Measurements from ENCODE around the gene TGFBR2. TPM values are rescaled to one million over a fixed set of nuclear protein-coding genes. Genes with fewer than 3 reads are reported as not detected.

Gene TGFBR2
- total RNA-seq, 4 donors from 2014 or later = 10.1 to 114 (median 48.7) TPM

GRCh38 chr3:30649572-30650318 lies 43.3 kb downstream of the TGFBR2 start:
- Histone ChIP-seq H3K9me3 (no peaks in the 10 kb centered on the region), H3K27me3 (no peaks in the 10 kb centered on the region), H3K36me3 (peaks cover 0 to 100% (median 5%) of the 10 kb centered on the region in 3 donors), H3K27ac (peak overlapping the region in 3 of 4 donors; percentile 36 to 49 (median 49)), H3K4me1 (peaks cover 0 to 66% (median 16%) of the 10 kb centered on the region in 3 donors), H3K4me3 (no peak overlapping the region)
- DNase-seq = no peak
- intact Hi-C loops (cut with DNase I) = no loop called here
- WGBS, 2 donors = 69 to 73% methylated on average over 9 of the region's 9 CpGs
- TF ChIP-seq CTCF (IDR thresholded peaks at IDR 0.05) (no peak), POLR2A (IDR thresholded peaks at IDR 0.05) (no peak)

GRCh38 chr3:30650348-30650995 lies 44.1 kb downstream of the TGFBR2 start:
- WGBS, 2 donors = 88 to 98% methylated on average over 2 of the region's 2 CpGs
- H3K4me1 ChIP-seq = peaks cover 2 to 66% (median 20%) of the 10 kb centered on the region in 3 donors
- DNase-seq = no peak
- H3K36me3 ChIP-seq = peaks cover 0 to 100% (median 5%) of the 10 kb centered on the region in 3 donors
- no peaks in the 10 kb centered on the region for H3K9me3 ChIP-seq
- intact Hi-C loops (cut with DNase I) = no loop called here
- H3K27ac ChIP-seq = peak overlapping the region in 2 of 4 donors; percentile 49
- no peak for TF ChIP-seq CTCF (IDR thresholded peaks at IDR 0.05)
- no peak for TF ChIP-seq POLR2A (IDR thresholded peaks at IDR 0.05)
- H3K27me3 ChIP-seq = no peaks in the 10 kb centered on the region
- no peak overlapping the region for H3K4me3 ChIP-seq

- Histone ChIP-seq H3K27ac (peak overlapping the region in 3 of 4 donors; percentile 60 to 76 (median 69)), H3K4me3 (no peak overlapping the region), H3K36me3 (peaks cover 0 to 85% (median 0%) of the 10 kb centered on the region in 3 donors), H3K27me3 (no peaks in the 10 kb centered on the region), H3K4me1 (peaks cover 23 to 72% (median 46%) of the 10 kb centered on the region in 3 donors), H3K9me3 (no peaks in the 10 kb centered on the region)
- no peak for TF ChIP-seq CTCF (IDR thresholded peaks at IDR 0.05)
- no peak for TF ChIP-seq POLR2A (IDR thresholded peaks at IDR 0.05)
- no peak for DNase-seq
- intact Hi-C loops (cut with DNase I) = no loop called here
- 75 to 76% methylated on average over 1 of the region's 1 CpG for WGBS, 2 donors
These were observed 47.9 kb downstream of the TGFBR2 start for GRCh38 chr3:30654269-30654668.

- Histone ChIP-seq H3K4me1 (peaks cover 28 to 72% (median 51%) of the 10 kb centered on the region in 3 donors), H3K4me3 (no peak overlapping the region), H3K9me3 (no peaks in the 10 kb centered on the region), H3K27me3 (no peaks in the 10 kb centered on the region), H3K27ac (peak overlapping the region in 3 of 4 donors; percentile 60 to 76 (median 69)), H3K36me3 (peaks cover 0 to 75% (median 0%) of the 10 kb centered on the region in 3 donors)
- intact Hi-C loops (cut with DNase I) = no loop called here
- no peak for DNase-seq
- peak in 1 of 4 donors; percentile 34 for TF ChIP-seq POLR2A (IDR thresholded peaks at IDR 0.05)
- no peak for TF ChIP-seq CTCF (IDR thresholded peaks at IDR 0.05)
- WGBS, 2 donors = 44 to 59% methylated on average over 5 of the region's 5 CpGs
These were observed 48.9 kb downstream of the TGFBR2 start for GRCh38 chr3:30655187-30655812.

Measured in esophagus squamous epithelium (tissue), 5 donors.